D721Med (cell line): ENCODE measurements around the gene CPNE2.

Experiments used
- DNase-seq: peaks from one replicate; pipeline ENCODE4 v3.0.0; 2011; ENCODE audit warnings: low spot score; ENCODE audit not compliant: insufficient read length
- FAIRE-seq: peaks from 2 replicates; lab custom pipeline; 2011; peaks lifted over from hg19 to GRCh38; lab: Jason Lieb, UNC
- CTCF ChIP-seq: IDR thresholded peaks from 2 replicates; pipeline ENCODE4 v1.5.1; 2012; ENCODE audit warnings: mild to moderate bottlenecking, control low read depth; ENCODE audit not compliant: insufficient read depth; ENCODE audit errors: missing control alignments

CPNE2 gene

GRCh38 chr16:57118461-57119084 is 26.2 kb downstream of the CPNE2 start:
- FAIRE-seq (no peak), DNase-seq (no peak)
- no peak for TF ChIP-seq CTCF

- DNase-seq (no peak), FAIRE-seq (no peak)
- TF ChIP-seq CTCF, result no peak
Measured at GRCh38 chr16:57123216-57123973, 31.0 kb downstream of the CPNE2 start.

DNA sequence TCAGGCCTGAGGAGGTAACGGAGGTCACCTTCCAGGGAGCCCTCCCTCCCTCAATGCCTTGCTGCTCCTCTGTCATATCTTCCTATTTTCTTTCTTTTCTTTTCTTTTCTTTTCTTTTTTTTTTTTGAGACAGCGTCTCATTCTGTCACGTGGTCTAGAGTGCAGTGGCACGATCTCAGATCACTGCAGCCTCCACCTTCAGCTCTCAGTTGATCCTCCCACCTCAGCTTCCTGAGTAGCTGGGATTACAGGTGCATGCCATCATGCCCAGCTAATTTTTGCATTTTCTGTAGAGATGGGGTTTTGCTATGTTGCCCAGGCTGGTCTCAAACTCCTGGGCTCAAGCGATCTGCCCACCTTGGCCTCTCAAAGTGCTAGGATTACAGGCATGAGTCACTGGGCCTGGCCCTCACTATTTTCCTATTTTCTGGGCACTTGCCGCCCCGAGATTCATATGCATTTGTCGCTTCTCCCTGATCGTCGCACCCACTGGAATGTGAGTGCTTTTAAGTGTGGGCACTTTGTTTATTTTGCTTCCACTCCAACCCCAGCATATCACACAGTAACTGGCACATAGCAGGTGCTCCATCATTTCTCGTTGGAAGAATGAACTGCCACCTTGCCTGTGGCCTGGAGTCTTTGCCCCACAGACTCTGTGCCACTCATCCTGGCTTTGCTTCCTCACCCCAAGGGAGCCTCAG is 31.7 kb downstream of the CPNE2 start:
- no peak for DNase-seq
- FAIRE-seq, result no peak
- no peak for TF ChIP-seq CTCF

DNA sequence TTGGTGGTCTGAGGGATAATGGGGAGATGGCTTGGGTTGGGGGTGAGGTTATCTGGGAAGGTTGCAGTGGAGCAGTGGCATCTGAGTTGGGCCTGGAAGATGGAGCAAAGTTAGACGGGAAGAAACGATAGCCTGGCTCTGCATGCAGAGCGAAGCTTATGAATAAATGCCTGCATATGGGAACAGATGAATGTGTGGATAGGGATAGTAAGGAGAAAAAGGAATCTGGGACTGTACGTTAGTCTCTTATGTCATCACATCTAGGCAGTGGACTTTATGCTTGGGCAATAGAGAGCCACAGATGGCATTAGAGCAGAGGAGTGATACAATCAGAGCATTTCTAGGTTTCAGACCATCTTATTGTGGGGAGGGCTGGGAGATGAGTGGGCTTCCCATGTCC is 33.0 kb downstream of the CPNE2 start:
- no peak for DNase-seq
- FAIRE-seq, result no peak
- TF ChIP-seq CTCF, result no peak

GRCh38 chr16:57125969-57126368 is 33.6 kb downstream of the CPNE2 start:
- FAIRE-seq (no peak), DNase-seq (no peak)
- no peak for TF ChIP-seq CTCF

DNA sequence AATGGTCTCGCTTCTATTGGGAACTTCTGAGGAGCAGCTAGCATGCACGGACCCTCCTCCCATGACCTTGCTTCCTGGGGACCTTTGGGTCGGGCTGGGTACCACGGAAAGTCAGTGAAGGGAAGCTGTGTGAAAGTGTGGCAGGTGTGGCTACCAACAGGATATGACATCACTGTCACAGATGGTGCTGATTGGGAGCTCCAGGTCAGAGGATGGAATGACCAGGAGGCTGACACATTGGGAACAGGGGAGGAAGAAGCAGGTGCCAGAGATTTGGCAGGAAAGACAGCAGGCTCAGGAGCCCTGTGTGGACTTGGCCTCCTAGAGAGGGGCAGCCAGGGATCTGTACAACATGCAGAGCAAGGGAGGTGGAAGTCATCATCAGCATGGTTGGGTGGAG is 34.0 kb downstream of the CPNE2 start:
- FAIRE-seq, result no peak
- DNase-seq, result no peak
- no peak for TF ChIP-seq CTCF
